ENCODE data around the gene FAM13A.

FAM13A gene

DNA sequence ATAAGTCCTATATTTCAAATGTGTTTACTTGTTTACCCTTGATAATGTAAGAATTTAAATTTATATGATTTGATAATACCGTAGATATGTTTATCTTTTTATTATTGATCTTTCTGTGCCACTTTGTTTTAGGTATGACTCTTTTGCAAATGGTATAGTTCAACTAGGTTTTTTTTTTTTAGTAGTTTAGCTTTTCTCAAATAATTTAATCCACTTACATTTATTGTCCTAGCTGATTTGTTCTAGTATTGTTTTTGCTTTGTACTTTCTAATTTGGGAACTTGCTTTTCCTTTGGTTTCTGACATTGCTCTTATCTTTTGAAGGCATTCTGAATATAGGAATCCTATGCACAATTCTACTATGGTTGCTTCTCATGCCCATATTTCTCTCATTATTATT, 260.4 kb downstream of the FAM13A start:
- no peak for FAIRE-seq

DNA sequence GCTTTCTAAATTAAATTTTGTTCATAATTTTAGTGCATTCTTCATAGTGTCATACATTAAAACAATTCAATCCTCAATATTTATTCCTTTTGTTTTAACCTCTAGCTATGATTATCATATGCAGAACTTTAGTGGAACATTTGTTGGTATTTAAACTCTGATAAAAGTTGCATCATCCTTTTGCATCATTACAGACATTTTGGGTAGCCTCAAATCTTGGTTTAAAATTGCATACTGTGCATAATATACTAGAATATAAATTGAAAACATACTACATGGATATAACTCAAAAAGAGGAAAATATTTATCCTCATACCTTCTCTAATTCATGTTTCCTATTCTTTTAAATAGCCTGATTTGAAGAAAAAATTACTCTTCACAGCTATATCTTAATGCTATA, 262.0 kb downstream of the FAM13A start:
- DNase-seq (ENCODE audit: insufficient read length, low spot score) (no peak), FAIRE-seq (no peak)

More for the DNA sequence above, 260.4 kb downstream of the FAM13A start:
- no peak for DNase-seq (ENCODE audit: insufficient read length, low spot score)

DNA sequence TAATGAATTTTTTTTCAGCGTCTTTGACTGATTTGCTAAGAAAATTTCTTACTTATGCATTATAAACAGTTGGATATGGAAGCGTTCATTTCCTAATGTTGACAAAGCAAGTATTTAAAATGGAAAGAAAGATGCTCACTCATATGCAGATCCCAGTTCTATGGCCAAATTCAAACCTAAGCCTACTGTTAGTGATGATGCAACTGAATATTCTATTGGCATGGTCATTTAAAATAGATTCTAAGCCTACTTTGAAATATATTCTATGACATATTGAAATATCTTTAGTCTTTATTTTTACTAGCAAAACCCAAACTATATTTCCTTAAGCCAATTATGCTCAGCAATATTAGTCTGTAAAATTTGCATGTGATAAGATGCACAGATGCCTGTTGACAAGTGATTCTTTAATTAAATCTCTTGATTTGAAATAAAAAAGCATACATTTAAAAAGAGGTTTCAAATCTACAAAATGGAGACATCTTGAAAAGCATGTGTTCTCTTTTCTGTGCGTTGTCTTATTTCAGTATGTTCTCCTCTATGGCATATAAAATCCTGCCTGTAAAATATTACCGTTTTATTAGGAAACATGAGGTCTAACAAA, 262.8 kb downstream of the FAM13A start:
- no peak for FAIRE-seq

DNA sequence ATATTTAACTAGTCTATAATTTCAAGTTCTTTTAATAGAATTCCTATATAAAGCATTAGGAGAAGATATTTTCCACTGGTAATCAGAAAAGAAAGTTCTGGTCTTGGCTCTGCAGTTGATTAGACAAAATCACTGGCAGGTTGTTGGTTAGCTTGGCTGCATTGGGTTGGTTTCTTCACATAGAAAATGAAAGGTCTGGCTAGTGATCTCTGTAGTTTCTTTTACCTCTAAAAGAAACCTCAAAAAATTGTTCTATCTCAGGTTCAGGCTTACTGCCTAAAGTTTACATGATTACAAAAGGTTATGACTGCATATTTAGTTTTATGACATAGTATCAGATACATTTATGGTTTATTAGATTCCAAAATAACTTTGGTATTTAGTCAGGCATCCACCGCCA, 263.5 kb downstream of the FAM13A start:
- no peak for FAIRE-seq
- DNase-seq (ENCODE audit: insufficient read length, low spot score), result no peak

More for the DNA sequence above, 262.8 kb downstream of the FAM13A start:
- no peak for DNase-seq (ENCODE audit: insufficient read length, low spot score)

DNA sequence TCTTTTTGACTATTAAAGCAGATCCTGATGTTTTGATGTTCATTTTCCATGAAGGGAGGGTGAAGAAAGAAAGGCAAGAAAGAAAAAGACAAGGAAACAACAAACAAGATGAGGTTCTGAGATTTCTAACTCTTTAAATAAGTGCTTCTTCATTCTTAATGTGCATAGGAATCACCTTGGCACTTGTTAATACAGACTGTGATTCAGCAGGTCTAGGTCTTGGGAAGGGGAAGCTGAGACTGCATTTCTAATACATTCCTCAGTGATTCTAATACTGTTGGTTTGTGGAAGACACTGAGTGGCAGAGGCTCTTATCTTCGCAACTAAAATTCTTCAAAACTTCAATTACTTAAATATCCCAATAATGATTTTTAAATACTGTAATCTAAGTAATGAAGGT, 264.2 kb downstream of the FAM13A start:
- no peak for FAIRE-seq
- no peak for DNase-seq (ENCODE audit: insufficient read length, low spot score)

DNA sequence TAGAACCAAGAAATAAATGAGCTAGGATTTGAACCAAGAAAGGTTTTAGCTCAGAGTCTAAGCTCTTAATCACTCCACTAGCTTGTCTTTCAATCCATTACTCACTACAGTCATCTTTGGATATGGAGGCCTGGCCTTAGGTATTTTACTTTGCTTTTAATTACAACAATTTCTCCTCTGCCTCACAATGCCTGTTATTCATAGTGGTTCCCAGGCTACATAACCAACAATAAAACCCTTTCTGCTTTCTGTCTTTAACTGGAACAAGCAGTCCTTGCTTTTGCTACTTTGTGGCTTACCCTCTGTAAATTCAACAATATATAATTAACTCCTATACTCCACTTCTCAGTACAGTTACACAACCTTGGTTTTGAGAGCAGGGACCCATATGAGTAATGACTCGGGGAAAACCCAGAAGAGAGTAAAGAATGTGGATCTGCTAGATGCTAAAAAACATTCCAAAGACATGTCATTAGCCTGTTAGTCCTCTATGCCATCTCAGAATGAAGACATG, 264.7 kb downstream of the FAM13A start:
- DNase-seq (ENCODE audit: insufficient read length, low spot score) (peak; percentile 4), FAIRE-seq (no peak)

DNA sequence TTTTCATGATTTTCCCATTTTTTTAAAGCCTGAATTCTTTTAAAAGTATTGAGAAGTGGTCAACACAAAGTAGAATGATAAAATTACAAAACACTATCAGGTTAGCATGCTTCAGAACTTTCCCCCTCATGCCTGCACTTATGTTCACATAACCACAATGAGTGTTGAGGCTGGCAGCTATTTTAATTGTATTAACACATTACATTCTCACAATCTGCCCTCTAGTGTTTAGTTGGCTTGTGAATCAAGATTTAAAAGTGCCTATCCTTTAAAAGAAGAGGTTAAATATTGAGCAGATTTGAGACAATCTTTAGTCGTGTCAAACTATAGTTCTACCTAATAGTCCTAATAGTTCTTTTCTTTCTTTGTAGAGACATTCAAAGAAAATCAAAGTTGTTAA, 265.7 kb downstream of the FAM13A start:
- FAIRE-seq (no peak), DNase-seq (ENCODE audit: insufficient read length, low spot score) (no peak)

DNA sequence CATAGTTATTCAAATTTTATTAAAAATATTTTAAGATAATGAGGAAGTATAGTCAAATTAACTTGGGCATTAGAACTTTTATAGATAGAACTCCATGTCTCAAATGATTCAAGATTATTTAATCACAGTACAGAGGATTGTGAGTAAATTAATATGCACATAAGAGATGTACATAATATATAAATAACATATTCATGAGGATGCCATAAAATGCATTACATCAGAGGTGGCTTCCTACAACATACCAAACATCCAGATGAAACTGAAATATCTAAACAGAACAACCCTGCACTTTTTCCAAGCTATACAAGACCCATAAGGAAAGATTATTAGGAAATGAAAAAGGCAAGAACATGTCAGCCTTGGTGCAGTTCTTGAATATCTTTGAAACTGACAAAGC, 268.1 kb downstream of the FAM13A start:
- FAIRE-seq (no peak), DNase-seq (ENCODE audit: insufficient read length, low spot score) (no peak)

DNA sequence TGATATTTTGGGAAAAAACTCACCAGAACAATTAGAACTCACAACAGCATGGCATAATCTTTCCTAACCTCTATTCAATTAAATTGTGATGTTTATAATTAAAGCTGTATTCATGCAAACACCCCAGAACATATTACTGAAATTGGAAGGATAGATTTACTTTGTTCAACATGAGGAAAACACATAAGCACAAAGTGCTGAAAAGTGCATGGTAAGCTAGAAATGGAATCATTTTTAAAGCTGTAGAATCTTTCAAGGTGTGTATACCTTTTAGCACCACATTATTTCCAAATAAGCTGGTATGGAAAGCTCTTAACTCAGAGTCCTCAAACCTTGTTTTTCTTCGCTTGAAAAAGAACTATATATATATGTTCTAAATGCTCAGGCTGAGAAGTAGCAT, 268.6 kb downstream of the FAM13A start:
- FAIRE-seq, result no peak
- DNase-seq (ENCODE audit: insufficient read length, low spot score), result no peak

DNA sequence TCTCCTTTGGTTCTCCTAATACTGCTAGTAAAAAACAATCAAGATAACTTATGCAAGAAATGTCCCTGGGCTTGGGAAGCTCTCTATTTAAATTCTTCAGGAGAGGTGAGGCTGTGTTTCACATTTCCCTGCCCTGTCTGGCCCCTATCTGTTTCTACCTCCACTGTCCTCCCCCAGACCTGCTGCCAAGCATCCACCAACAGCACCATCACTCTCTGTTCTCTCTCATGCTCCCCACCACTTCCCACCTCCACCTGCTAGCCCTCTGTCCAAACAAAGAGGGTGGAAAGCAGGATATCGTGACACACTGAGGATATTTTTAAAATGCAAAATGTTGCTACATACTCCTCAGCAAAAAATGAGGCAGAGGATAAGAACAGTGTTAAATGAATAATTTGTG, 271.0 kb downstream of the FAM13A start:
- FAIRE-seq (no peak), DNase-seq (ENCODE audit: insufficient read length, low spot score) (no peak)

DNA sequence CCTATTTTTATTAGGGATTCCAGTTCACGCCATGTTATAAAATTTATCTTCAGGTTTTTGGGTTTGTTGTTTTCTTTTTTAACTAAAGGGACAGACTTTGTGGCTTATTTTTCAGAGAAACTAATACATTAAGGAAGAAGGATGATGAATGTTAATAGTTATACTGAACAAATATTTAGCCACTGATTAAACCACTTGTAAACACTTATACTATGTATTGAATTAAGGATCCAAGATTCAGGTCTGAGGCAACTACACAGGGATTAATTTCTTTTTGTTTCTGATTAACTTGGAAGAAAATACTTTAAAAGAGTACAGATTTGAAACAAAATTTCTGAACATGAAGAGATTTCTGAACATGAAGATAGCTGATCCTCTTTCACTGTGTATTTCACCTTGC, 276.6 kb downstream of the FAM13A start:
- DNase-seq (ENCODE audit: insufficient read length, low spot score), result no peak
- FAIRE-seq, result no peak

DNA sequence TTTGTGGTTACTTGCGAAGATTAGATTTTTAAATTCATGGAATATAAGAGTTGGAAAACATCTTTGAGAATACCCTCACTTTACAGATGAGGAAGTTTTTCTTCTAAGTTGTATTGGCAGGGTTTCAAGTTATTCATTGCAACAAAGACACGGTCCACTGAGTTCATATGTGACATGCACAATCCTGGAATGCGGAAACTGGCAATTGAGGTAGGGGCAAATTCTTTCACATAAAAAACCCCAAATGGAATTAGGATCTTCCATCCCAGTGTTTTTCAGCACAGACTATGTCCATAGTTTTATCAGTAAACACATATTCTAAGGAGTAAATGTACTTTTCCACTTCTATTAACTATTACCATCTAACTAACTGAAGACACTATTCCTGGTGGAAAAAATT, 277.6 kb downstream of the FAM13A start:
- DNase-seq (ENCODE audit: insufficient read length, low spot score) (no peak), FAIRE-seq (no peak)

DNA sequence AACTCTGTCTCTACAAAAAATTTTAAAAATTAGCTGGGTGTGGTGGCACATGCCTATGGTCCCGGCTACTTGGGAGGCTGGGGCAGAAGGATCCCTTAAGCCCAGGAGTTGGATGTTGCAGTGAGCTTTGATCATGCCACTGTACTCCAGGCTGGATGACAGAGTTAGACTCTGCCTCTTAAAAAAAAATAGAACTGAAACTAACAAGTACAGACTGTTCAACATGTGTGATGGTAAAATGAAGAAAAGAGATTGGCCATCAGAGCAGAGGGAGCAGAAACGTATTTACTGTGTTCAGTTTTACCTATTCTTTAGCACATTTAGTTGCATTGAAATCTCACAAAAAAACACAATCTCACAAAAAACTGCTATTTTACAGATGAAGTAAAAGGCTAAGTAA, 281.5 kb downstream of the FAM13A start:
- FAIRE-seq, result no peak
- DNase-seq (ENCODE audit: insufficient read length, low spot score), result no peak

DNA sequence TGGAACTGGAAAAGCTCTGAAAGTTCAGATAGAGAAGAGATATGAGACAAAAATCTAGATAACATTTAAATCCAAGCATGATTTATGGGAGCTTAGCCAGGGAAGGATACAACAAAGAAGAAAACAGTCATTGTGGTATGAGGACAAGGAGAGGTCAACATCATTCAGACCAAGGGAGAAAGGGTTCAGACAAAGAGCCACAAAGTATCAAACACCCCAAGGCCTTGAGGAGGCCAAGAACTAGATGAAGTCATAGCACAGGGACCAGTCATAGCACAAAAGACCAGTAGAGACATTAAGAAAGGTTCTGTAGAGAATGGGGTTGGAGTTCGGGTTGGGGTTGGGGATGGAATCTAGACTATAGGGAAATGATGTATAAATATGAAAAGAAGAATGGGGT, 282.0 kb downstream of the FAM13A start:
- DNase-seq (ENCODE audit: insufficient read length, low spot score) (no peak), FAIRE-seq (no peak)

DNA sequence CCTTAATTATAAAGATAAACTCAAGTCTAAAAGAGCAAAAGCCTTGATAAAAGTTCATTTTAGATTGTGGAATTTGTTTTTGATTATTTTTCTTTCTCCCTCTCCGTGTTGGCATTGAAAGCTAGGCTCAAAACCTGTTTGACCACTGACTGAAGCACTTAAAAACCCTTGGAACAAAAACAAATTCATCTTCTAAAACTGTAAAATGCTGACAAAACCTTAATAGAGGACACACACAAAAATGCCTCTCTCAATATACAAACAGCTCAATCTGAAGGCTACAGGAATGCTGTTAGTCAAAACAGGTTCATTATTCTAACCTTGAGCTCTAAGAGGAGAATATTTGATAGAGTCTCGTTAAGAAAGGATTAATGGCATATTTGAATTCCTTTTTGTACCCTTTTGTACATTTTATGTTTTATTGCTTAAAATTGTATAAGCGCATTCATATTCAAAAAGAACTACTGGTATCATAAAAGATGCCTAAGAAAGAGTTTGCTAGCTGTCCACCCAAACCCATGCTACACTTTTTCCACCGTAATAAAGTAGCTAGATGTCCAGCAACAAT, 285.0 kb downstream of the FAM13A start:
- no peak for FAIRE-seq
- no peak for DNase-seq (ENCODE audit: insufficient read length, low spot score)

DNA sequence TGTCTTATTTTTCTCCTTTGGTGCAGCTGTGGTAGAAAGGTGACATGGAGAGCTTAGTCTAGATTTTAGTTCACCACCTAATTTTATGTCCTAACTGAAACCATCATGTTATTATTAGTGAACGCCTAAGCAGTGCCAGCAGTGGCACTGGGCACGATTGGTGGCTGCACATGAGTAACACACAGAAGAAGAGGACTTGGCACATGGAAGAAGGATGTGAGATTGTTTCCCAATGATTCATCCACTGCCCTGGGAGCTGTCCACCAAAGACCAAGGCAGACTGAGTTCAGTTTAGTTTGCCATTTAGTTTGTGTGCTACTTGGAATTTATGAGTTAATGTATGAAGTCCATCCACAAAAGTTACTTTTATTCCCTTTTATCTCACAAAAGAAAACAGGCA, 291.3 kb downstream of the FAM13A start:
- DNase-seq (ENCODE audit: insufficient read length, low spot score) (peak; percentile 22), FAIRE-seq (no peak)

DNA sequence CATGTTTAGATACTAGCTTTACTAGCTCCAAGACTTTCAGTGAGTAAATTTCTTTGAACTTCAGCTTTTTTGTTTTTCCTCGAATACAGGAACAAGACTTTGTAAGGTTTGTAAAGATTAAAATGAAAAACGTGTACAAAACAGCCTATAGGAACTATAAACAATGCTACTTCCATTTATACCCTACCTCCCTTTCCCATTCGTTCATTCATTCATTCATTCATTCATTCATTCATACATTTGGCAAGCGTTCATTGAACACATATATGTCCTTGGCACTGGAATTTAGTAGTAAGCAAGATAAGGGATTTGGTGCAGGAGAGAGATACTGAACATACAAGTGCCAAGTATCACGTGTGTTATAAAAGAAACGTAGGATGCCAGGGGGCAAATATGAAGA, 293.9 kb downstream of the FAM13A start:
- FAIRE-seq, result no peak

DNA sequence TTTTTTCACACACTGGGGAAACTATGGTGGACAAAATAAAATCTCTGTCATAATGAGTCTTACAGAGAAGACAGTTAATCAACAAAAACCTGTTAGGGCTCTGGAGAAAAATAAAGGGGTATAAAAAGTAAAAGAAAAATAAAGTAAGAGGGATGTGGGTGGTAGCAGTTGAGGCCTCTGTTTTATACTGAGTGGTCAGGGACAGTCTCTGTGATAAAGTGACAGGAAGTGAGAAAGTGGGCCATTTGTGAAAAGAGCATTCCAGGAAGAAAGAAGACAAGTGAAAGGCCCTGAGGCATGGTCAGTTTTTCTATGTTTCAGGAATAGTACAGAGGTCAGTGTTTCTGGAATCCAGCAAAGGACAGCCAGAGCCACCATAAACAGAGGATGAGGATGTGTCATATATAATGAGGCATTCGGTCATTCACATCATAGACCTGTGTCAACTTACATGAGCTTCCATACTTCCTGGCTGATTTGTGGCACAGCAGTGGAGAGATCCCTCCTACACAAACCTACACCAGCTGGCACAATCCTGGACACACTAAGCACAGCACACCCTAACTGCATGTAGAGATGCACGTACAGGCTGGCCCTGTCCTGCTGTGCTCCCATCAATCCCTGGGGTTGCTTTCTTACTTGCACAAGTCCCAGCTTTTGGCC, 295.0 kb downstream of the FAM13A start:
- DNase-seq (ENCODE audit: insufficient read length, low spot score) (no peak), FAIRE-seq (no peak)

More for the DNA sequence above, 293.9 kb downstream of the FAM13A start:
- no peak for DNase-seq (ENCODE audit: insufficient read length, low spot score)

DNA sequence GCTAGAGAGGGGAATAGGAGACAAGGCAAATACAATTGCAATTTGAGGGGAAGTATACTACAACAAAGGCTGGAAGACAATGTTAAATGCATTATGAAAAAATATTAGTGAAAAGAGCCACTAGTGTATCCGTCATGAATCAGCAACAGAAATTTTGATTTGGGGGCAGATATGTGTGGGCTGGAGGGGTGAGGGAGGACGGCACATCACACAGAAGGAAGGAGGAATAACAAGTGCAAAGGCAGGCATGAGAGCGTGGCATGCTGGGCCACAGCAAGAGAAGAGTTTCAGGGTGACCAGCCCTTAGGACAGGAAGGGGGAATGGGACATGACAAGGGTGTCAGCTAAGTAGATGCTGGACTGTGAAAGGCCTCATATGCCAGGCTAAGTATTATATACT, 295.6 kb downstream of the FAM13A start:
- no peak for DNase-seq (ENCODE audit: insufficient read length, low spot score)
- no peak for FAIRE-seq

DNA sequence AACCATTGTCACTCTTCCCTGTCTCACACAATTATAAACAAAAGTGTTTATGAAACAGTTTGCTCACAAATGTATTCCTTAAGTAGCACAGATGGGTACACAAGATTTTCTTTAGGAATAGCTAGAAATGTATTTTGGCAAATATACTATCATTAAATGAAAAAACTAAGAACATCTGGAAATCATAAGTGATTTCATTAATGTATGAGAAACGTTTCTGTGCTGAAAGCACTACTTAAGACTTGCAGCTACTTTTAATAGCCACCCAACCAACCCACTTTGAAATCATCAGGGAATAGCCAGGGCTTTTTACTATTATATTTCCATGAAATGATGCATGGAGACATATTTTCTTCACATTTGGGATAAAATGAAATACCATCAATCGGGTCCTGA, 297.1 kb downstream of the FAM13A start:
- FAIRE-seq, result no peak
- no peak for DNase-seq (ENCODE audit: insufficient read length, low spot score)

DNA sequence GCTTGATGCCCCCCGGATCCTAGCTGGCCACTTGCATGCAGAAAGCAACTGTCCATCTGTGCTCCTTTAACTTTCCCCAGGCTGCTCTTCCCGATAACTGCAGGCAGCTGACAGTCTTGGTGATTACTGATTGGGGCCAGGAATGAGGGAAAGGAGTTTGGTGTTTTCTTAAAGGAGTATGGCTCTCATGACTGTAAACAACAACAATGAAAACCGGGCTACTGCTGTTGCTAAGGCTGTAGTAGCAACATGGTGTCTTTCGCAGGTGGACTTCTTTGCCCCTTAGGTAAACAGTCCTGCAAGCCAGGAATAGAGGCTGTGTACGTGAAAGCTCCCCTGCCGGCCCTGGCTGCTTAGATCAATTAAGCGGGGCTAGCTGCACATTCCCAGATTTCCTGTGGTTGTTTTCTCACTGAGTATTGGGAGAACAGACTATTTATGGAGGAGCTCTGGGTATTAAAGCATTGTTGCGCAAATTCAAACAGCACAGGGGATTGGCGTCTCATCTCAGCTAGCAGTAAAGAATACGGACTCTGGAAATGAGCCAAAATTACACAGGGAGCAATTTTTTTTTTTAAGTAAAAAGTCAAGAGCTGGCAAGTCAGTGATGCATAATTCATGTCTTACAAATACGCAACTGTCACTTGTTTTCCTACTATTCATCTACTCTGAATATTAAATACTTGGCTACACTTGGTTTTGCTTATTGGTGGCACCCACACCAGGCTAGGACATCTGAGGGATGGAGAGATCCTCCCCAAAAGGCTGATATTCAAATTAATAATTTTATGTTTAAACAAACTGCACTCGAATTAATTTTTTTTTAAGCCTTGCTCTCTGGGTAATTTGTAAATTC, 297.7 kb downstream of the FAM13A start:
- FAIRE-seq (no peak), DNase-seq (ENCODE audit: insufficient read length, low spot score) (no peak)

Measured in HTR-8/SVneo (cell line).